PC-3 (cell line): Measurements from ENCODE around the gene PRR20G.

ENCODE experiments used
- EZH2 ChIP-seq: fragments of 300-600 bp; sonication (generic); IDR thresholded peaks from one replicate; pipeline ENCODE4 v1.6.1; 2017; ENCODE audit warnings: antibody characterized with exemption, mild to moderate bottlenecking, low read length; ENCODE audit not compliant: unreplicated experiment
- EZH2phosphoT487 ChIP-seq: fragments of 300-600 bp; sonication (generic); IDR thresholded peaks from 2 replicates; pipeline ENCODE4 v1.6.1; 2018; ENCODE audit warnings: mild to moderate bottlenecking, antibody characterized with exemption, low read length, borderline replicate concordance
- TF ChIP-seq, protein P1 (sequence below): fragments of 300-600 bp; sonication (generic); conservative IDR thresholded peaks from 2 replicates; pipeline ENCODE4 v1.5.1; 2017; ENCODE audit warnings: antibody characterized with exemption, low read depth, mild to moderate bottlenecking, low read length

DNA sequence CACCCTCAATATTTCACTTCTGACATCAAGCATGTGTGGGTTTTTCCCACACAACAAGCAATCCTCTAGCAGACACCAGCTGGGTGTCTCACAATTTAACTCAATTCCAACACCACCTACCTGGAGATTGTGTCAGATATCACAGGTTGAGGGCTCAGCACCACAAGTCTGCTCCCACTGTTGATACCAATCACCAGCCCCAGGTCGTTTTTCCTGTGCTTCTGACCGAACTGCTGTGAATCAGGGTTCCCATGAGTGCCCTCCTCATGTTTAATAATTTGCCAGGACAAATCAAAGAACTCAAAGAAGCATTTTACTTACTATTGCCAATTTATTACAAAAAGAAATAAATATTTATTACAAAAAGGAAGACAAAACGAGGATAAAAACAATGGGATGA lies 25.0 kb upstream of the PRR20G start:
- TF ChIP-seq, protein P1, sequence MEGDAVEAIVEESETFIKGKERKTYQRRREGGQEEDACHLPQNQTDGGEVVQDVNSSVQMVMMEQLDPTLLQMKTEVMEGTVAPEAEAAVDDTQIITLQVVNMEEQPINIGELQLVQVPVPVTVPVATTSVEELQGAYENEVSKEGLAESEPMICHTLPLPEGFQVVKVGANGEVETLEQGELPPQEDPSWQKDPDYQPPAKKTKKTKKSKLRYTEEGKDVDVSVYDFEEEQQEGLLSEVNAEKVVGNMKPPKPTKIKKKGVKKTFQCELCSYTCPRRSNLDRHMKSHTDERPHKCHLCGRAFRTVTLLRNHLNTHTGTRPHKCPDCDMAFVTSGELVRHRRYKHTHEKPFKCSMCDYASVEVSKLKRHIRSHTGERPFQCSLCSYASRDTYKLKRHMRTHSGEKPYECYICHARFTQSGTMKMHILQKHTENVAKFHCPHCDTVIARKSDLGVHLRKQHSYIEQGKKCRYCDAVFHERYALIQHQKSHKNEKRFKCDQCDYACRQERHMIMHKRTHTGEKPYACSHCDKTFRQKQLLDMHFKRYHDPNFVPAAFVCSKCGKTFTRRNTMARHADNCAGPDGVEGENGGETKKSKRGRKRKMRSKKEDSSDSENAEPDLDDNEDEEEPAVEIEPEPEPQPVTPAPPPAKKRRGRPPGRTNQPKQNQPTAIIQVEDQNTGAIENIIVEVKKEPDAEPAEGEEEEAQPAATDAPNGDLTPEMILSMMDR, result no peak
- no peak for TF ChIP-seq EZH2phosphoT487
- TF ChIP-seq EZH2, result no peak
